IMR-90 (cell line): ENCODE results near the gene DNPH1. TPM values are rescaled to one million over a fixed set of nuclear protein-coding genes. Genes with fewer than 3 reads are reported as not detected.

Experiments used
- ATAC-seq: fragments of 200-7000 bp; cut with Tn5 transposase; 2 replicates; pipeline ENCODE4 v1.9.1; 2020; ENCODE audit warnings: low read depth, mild to moderate bottlenecking, moderate library complexity
- BruUV-seq: library from RNA; stranded (reverse); fragments of 400-500 nt; replicated peaks from 2 replicates; lab custom pipeline; 2021; lab: Mats Ljungman, UMichigan
- CTCF ChIA-PET: fragments of 300-600 bp; formaldehyde crosslinking; extraction: SDS; loops from one replicate; lab custom pipeline; 2021; ENCODE audit warnings: antibody characterized with exemption; lab: Yijun Ruan, JAX
- POLR2A ChIA-PET: fragments of 300-600 bp; sonication (Branson Sonifier 250); formaldehyde crosslinking; loops from one replicate; lab custom pipeline; 2022; ENCODE audit warnings: antibody characterized with exemption; ENCODE audit not compliant: unreplicated experiment; lab: Charles Lee
- DNase-seq: peaks from one replicate; pipeline ENCODE4 v3.0.0; 2013
- H2AFZ ChIP-seq: replicated peaks from 2 replicates; pipeline ENCODE3; 2013; ENCODE audit warnings: low read length, mild to moderate bottlenecking; ENCODE audit not compliant: poor library complexity
- H2AK5ac ChIP-seq: 2 replicates; pipeline ENCODE4 v1.6.1; 2013; ENCODE audit warnings: low read depth, low read length, inconsistent platforms
- H2AK9ac ChIP-seq: replicated peaks from 2 replicates; pipeline ENCODE3; 2013; ENCODE audit warnings: mild to moderate bottlenecking, low read depth, low read length, moderate library complexity; ENCODE audit not compliant: poor library complexity
- H2BK120ac ChIP-seq: 2 replicates; pipeline ENCODE4 v1.6.1; 2013; ENCODE audit warnings: low read depth, low read length, inconsistent platforms
- H2BK15ac ChIP-seq: 3 replicates; pipeline ENCODE4 v1.6.1; 2013; ENCODE audit warnings: low read depth, low read length, inconsistent platforms
- H2BK20ac ChIP-seq: 2 replicates; pipeline ENCODE4 v1.6.1; 2013; ENCODE audit warnings: low read depth, mild to moderate bottlenecking, inconsistent platforms, low read length, moderate library complexity
- H2BK5ac ChIP-seq: 2 replicates; pipeline ENCODE4 v1.6.1; 2013; ENCODE audit warnings: mild to moderate bottlenecking, low read depth, low read length, inconsistent platforms; ENCODE audit not compliant: poor library complexity, severe bottlenecking
- H3K14ac ChIP-seq: replicated peaks from 2 replicates; pipeline ENCODE4 v1.6.1; 2013; ENCODE audit warnings: low read depth, low read length, inconsistent platforms
- H3K18ac ChIP-seq: 2 replicates; pipeline ENCODE4 v1.6.1; 2013; ENCODE audit warnings: low read depth, low read length, control low read depth
- H3K23ac ChIP-seq: 2 replicates; pipeline ENCODE4 v1.6.1; 2013; ENCODE audit warnings: low read depth, low read length, inconsistent platforms
- H3K27ac ChIP-seq: 2 replicates; pipeline ENCODE4 v1.5.1; 2013; ENCODE audit warnings: mild to moderate bottlenecking, control low read depth, low read length; ENCODE audit not compliant: insufficient read depth
- H3K27me3 ChIP-seq: 2 replicates; pipeline ENCODE4 v1.6.1; 2013; ENCODE audit warnings: low read length; ENCODE audit not compliant: control insufficient read depth, insufficient read depth
- H3K36me3 ChIP-seq: 2 replicates; pipeline ENCODE4 v1.6.1; 2013; ENCODE audit warnings: low read length, mixed read lengths; ENCODE audit not compliant: control insufficient read depth, insufficient read depth
- H3K4ac ChIP-seq: 2 replicates; pipeline ENCODE4 v1.6.1; 2013; ENCODE audit warnings: low read depth, low read length, inconsistent platforms
- H3K4me1 ChIP-seq: 2 replicates; pipeline ENCODE4 v1.6.1; 2013; ENCODE audit warnings: low read length, mixed read lengths; ENCODE audit not compliant: control insufficient read depth, insufficient read depth
- H3K4me2 ChIP-seq: 2 replicates; pipeline ENCODE4 v1.6.1; 2013; ENCODE audit warnings: low read depth, mild to moderate bottlenecking, control low read depth, low read length, moderate library complexity
- H3K4me3 ChIP-seq: 2 replicates; pipeline ENCODE4 v1.5.1; 2013; ENCODE audit warnings: low read depth, mild to moderate bottlenecking, control low read depth, low read length, moderate library complexity; ENCODE audit not compliant: insufficient read depth
- H3K56ac ChIP-seq: 2 replicates; pipeline ENCODE4 v1.6.1; 2013; ENCODE audit warnings: low read length, inconsistent platforms; ENCODE audit not compliant: insufficient read depth; ENCODE audit errors: extremely low read depth
- H3K79me1 ChIP-seq, 2 experiments: 2 replicates each; pipeline ENCODE4 v1.6.1; 2013; ENCODE audit warnings: low read length in 2 of 2, inconsistent platforms in 1 of 2, low read depth in 1 of 2
- H3K9ac ChIP-seq: 2 replicates; pipeline ENCODE4 v1.6.1; 2013; ENCODE audit warnings: low read depth, low read length, control low read depth
- H3K9me1 ChIP-seq: 2 replicates; pipeline ENCODE4 v1.6.1; 2013; ENCODE audit warnings: low read length, inconsistent platforms; ENCODE audit not compliant: insufficient read depth
- H3K9me3 ChIP-seq: 2 replicates; pipeline ENCODE4 v1.6.1; 2013; ENCODE audit warnings: low read length; ENCODE audit not compliant: control insufficient read depth, insufficient read depth
- H4K20me1 ChIP-seq: 2 replicates; pipeline ENCODE4 v1.6.1; 2013; ENCODE audit warnings: low read length, inconsistent platforms; ENCODE audit not compliant: insufficient read depth
- H4K5ac ChIP-seq: 2 replicates; pipeline ENCODE4 v1.6.1; 2013; ENCODE audit warnings: mild to moderate bottlenecking, low read depth, low read length, control low read depth
- H4K8ac ChIP-seq, 2 experiments: 2 replicates each; pipeline ENCODE4 v1.6.1; 2013; ENCODE audit warnings: low read depth in 2 of 2, low read length in 2 of 2, control low read depth in 1 of 2, inconsistent platforms in 1 of 2
- H4K91ac ChIP-seq: 2 replicates; pipeline ENCODE4 v1.6.1; 2013; ENCODE audit warnings: low read depth, low read length, inconsistent platforms; ENCODE audit not compliant: insufficient read depth
- CEBPB ChIP-seq: IDR thresholded peaks from 2 replicates; pipeline ENCODE4 v1.6.1; 2012; ENCODE audit warnings: low read depth, low read length, improper control_type of control experiment
- MAFK ChIP-seq: IDR thresholded peaks from 2 replicates; pipeline ENCODE4 v1.6.1; 2012; ENCODE audit warnings: low read depth, low read length, improper control_type of control experiment
- dilution Hi-C: fragments of 300-500 bp; cut with HindIII; formaldehyde crosslinking; loops from one replicate; pipeline ENCODE4 v1.14.3; 2018; ENCODE audit warnings: low sequenced_read_pairs; ENCODE audit not compliant: unreplicated experiment
- in situ Hi-C: fragments of 300-500 bp; cut with MboI; formaldehyde crosslinking; loops from 3 replicates; pipeline ENCODE4 v1.14.3; 2019; ENCODE audit warnings: low sequenced_read_pairs, inconsistent platforms, mixed read lengths
- intact Hi-C: fragments of 100-400 bp; cut with micrococcal nuclease; formaldehyde crosslinking; loops from 2 replicates; pipeline ENCODE4 v1.10.0; 2022
- polyA plus RNA-seq, 3 experiments: library from polyadenylated mRNA; depleted of rRNA; stranded (reverse); fragments of >200 nt; gene quantifications; 2 replicates each; pipeline ENCODE4 v1.2.3, GENCODE V29; 2012; ENCODE audit warnings: low replicate concordance in 1 of 3
- total RNA-seq: library from RNA; depleted of rRNA; stranded (reverse); fragments of >200 nt; gene quantifications from 2 replicates; pipeline ENCODE4 v1.2.3, GENCODE V29; 2012
- TF ChIP-seq, protein P1 (sequence below): conservative IDR thresholded peaks from 2 replicates; pipeline ENCODE4 v1.5.1; 2012; ENCODE audit warnings: mild to moderate bottlenecking, low read depth, low read length, improper control_type of control experiment
- TF ChIP-seq, protein P2 (sequence below): fragments of 150-350 bp; IDR thresholded peaks from 2 replicates; pipeline ENCODE4 v1.6.1; 2017; ENCODE audit warnings: mild to moderate bottlenecking, antibody characterized with exemption, low read length, low read depth

Gene DNPH1
- total and polyA plus RNA-seq, 2 of the 4 experiments (the other 2 are of a cell fraction) = 19.0 to 47.8 TPM

DNA sequence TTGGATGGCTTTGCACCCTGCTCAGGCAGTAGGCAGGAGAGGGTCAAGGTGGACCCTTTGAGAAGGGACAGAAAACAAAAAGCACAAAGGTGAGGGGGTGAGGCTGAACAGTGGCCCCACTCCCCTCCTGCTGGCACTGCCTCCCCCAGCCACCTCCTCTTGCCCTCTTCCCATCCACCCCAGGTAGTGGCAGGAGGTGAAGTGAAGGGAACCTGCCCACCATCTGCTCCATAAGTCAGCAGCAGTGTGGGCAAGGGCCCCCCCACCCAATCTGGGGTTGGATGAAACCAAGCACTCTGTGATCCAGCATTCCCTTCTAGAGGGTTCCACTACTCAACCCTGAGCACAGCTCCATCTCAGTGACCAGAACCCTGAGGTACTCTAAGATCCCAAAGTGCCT, 42.7 kb upstream of the DNPH1 start:
- Histone ChIP-seq H4K91ac (no peak overlapping the region), H3K36me3 (no peaks in the 10 kb centered on the region), H3K14ac (no peak overlapping the region), H3K18ac (no peak overlapping the region), H2BK5ac (no peak overlapping the region), H4K20me1 (no peaks in the 10 kb centered on the region; the same call in 1 of the 2 replicates), H3K23ac (no peak overlapping the region), H3K4ac (no peak overlapping the region), H3K27ac (no peak overlapping the region), H3K79me1 (no peaks in the 10 kb centered on the region), H4K8ac (no peak overlapping the region), H3K27me3 (peaks cover 78% of the 10 kb centered on the region), H2BK120ac (no peak overlapping the region), H3K9ac (no peak overlapping the region), H2BK15ac (no peak overlapping the region), H3K9me3 (no peaks in the 10 kb centered on the region), H3K4me1 (peaks cover 4% of the 10 kb centered on the region; the same call in 1 of the 2 replicates), H3K9me1 (peaks cover 8% of the 10 kb centered on the region), H3K4me2 (no peak overlapping the region), H2AK5ac (no peak overlapping the region), H4K5ac (no peak overlapping the region), H3K4me3 (no peak overlapping the region), H2AFZ (no peak overlapping the region), H3K56ac (no peak overlapping the region), H2BK20ac (no peak overlapping the region), H2AK9ac (no peak overlapping the region)
- ChIA-PET POLR2A (no interaction called here), CTCF (no interaction called here)
- BruUV-seq = no TSS peak
- dilution Hi-C loops = no loop called here
- in situ Hi-C loops = no loop called here
- intact Hi-C loops = no loop called here
- ATAC-seq (no peak), DNase-seq (no peak)
- TF ChIP-seq, protein P1, sequence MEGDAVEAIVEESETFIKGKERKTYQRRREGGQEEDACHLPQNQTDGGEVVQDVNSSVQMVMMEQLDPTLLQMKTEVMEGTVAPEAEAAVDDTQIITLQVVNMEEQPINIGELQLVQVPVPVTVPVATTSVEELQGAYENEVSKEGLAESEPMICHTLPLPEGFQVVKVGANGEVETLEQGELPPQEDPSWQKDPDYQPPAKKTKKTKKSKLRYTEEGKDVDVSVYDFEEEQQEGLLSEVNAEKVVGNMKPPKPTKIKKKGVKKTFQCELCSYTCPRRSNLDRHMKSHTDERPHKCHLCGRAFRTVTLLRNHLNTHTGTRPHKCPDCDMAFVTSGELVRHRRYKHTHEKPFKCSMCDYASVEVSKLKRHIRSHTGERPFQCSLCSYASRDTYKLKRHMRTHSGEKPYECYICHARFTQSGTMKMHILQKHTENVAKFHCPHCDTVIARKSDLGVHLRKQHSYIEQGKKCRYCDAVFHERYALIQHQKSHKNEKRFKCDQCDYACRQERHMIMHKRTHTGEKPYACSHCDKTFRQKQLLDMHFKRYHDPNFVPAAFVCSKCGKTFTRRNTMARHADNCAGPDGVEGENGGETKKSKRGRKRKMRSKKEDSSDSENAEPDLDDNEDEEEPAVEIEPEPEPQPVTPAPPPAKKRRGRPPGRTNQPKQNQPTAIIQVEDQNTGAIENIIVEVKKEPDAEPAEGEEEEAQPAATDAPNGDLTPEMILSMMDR = no peak
- TF ChIP-seq CEBPB (no peak), MAFK (no peak)
- TF ChIP-seq, protein P2, sequence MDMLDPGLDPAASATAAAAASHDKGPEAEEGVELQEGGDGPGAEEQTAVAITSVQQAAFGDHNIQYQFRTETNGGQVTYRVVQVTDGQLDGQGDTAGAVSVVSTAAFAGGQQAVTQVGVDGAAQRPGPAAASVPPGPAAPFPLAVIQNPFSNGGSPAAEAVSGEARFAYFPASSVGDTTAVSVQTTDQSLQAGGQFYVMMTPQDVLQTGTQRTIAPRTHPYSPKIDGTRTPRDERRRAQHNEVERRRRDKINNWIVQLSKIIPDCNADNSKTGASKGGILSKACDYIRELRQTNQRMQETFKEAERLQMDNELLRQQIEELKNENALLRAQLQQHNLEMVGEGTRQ = no peak
